ENCODE measurements around the gene SARDH.

DNA sequence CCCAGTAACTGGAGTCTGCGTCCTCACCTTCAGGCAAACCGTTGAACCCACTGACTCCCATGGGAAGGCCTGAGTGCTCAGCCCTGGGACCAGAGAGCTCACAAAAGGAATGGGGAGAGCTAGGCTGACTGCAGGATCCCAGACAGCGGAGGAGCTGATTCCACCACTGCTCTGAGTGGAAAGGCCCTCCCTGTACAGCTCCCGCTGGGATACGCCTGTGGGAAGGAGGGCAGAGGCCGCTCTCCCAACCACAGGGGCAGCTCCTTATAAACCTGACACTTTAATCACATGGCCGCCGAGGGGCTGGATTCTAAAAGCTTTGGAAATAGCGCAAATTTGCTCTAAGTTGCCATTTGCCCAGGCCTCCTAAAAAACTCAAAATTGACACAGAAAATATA, 64.9 kb downstream of the SARDH start:
- TF ChIP-seq CTCF (IDR thresholded peaks at IDR 0.05; ENCODE audit: low read depth, low read length, poor library complexity, severe bottlenecking) (no peak), EZH2phosphoT487 (IDR thresholded peaks at IDR 0.05; ENCODE audit: borderline replicate concordance, low read length) (no peak)
